H9 (cell line): Measurements from ENCODE around the gene ORAI2. TPM values are rescaled to one million over a fixed set of nuclear protein-coding genes. Genes with fewer than 3 reads are reported as not detected.

Source experiments
- DNase-seq: peaks from one replicate; pipeline ENCODE4 v3.0.0-alpha.2; 2017
- H2AFZ ChIP-seq: one replicate; pipeline ENCODE4 v1.6.1; 2013; ENCODE audit warnings: mild to moderate bottlenecking, low read length, control low read depth, moderate library complexity
- H2AK5ac ChIP-seq: 2 replicates; pipeline ENCODE4 v1.6.1; 2013; ENCODE audit warnings: low read length, control low read depth, mixed read lengths; ENCODE audit not compliant: insufficient read length
- H2BK120ac ChIP-seq: one replicate; pipeline ENCODE4 v1.6.1; 2013; ENCODE audit warnings: low read depth, mild to moderate bottlenecking, low read length, control low read depth, inconsistent platforms; ENCODE audit not compliant: poor library complexity, severe bottlenecking
- H2BK12ac ChIP-seq: 2 replicates; pipeline ENCODE4 v1.6.1; 2013; ENCODE audit warnings: low read length, control low read depth, mixed read lengths, low read depth; ENCODE audit not compliant: insufficient read length
- H2BK15ac ChIP-seq: 2 replicates; pipeline ENCODE4 v1.6.1; 2013; ENCODE audit warnings: low read depth, low read length, control low read depth
- H2BK20ac ChIP-seq: one replicate; pipeline ENCODE4 v1.6.1; 2013; ENCODE audit warnings: low read depth, mild to moderate bottlenecking, low read length, control low read depth, inconsistent platforms; ENCODE audit not compliant: poor library complexity, severe bottlenecking
- H2BK5ac ChIP-seq: 2 replicates; pipeline ENCODE4 v1.6.1; 2013; ENCODE audit warnings: low read length, control low read depth, mixed read lengths; ENCODE audit not compliant: insufficient read length
- H3K14ac ChIP-seq: 2 replicates; pipeline ENCODE4 v1.6.1; 2013; ENCODE audit warnings: low read length, control low read depth; ENCODE audit not compliant: insufficient read depth
- H3K18ac ChIP-seq: 2 replicates; pipeline ENCODE4 v1.6.1; 2013; ENCODE audit warnings: low read depth, mild to moderate bottlenecking, mixed read lengths, low read length, control low read depth; ENCODE audit not compliant: insufficient read length
- H3K23ac ChIP-seq: 2 replicates; pipeline ENCODE4 v1.6.1; 2013; ENCODE audit warnings: low read length, control low read depth, mixed read lengths, low read depth; ENCODE audit not compliant: insufficient read length
- H3K23me2 ChIP-seq: 2 replicates; pipeline ENCODE4 v1.6.1; 2013; ENCODE audit warnings: low read depth, mild to moderate bottlenecking, mixed read lengths, low read length, control low read depth; ENCODE audit not compliant: insufficient read length, poor library complexity, severe bottlenecking
- H3K27ac ChIP-seq: 2 replicates; pipeline ENCODE4 v1.5.1; 2013; ENCODE audit warnings: low read length, control low read depth, mixed read lengths, low read depth; ENCODE audit not compliant: insufficient read length
- H3K27me3 ChIP-seq: 2 replicates; pipeline ENCODE4 v1.6.1; 2013; ENCODE audit warnings: low read length, control low read depth, inconsistent platforms; ENCODE audit not compliant: insufficient read depth
- H3K4ac ChIP-seq: 2 replicates; pipeline ENCODE4 v1.6.1; 2013; ENCODE audit warnings: low read depth, mild to moderate bottlenecking, control low read depth, inconsistent platforms, low read length, moderate library complexity
- H3K4me1 ChIP-seq: 2 replicates; pipeline ENCODE4 v1.6.1; 2013; ENCODE audit warnings: low read length, control low read depth, inconsistent platforms; ENCODE audit not compliant: insufficient read depth
- H3K4me2 ChIP-seq: 2 replicates; pipeline ENCODE4 v1.6.1; 2013; ENCODE audit warnings: low read length, control low read depth, mixed read lengths; ENCODE audit not compliant: insufficient read length, insufficient read depth
- H3K56ac ChIP-seq: 2 replicates; pipeline ENCODE4 v1.6.1; 2013; ENCODE audit warnings: low read depth, mild to moderate bottlenecking, mixed read lengths, low read length, control low read depth; ENCODE audit not compliant: insufficient read length
- H3K79me1 ChIP-seq: 2 replicates; pipeline ENCODE4 v1.6.1; 2013; ENCODE audit warnings: low read depth, mild to moderate bottlenecking, moderate library complexity, low read length, control low read depth, inconsistent platforms; ENCODE audit not compliant: insufficient read depth, poor library complexity, severe bottlenecking
- H3K79me2 ChIP-seq: 2 replicates; pipeline ENCODE4 v1.6.1; 2013; ENCODE audit warnings: low read length, control low read depth, inconsistent platforms; ENCODE audit not compliant: insufficient read depth
- H3K9ac ChIP-seq: 2 replicates; pipeline ENCODE4 v1.6.1; 2013; ENCODE audit warnings: low read length, control low read depth, mixed read lengths; ENCODE audit not compliant: insufficient read length; ENCODE audit errors: extremely low read depth
- H3K9me3 ChIP-seq: one replicate; pipeline ENCODE4 v1.6.1; 2013; ENCODE audit warnings: low read depth, low read length, inconsistent platforms; ENCODE audit not compliant: control insufficient read depth
- H3T11ph ChIP-seq: one replicate; pipeline ENCODE4 v1.6.1; 2013; ENCODE audit warnings: mild to moderate bottlenecking, low read length, control low read depth, inconsistent platforms
- H4K20me1 ChIP-seq: one replicate; pipeline ENCODE4 v1.6.1; 2013; ENCODE audit not compliant: control insufficient read depth, insufficient read length, insufficient read depth
- H4K5ac ChIP-seq: 2 replicates; pipeline ENCODE4 v1.6.1; 2013; ENCODE audit warnings: low read depth, mild to moderate bottlenecking, mixed read lengths, low read length, control low read depth; ENCODE audit not compliant: insufficient read length
- H4K8ac ChIP-seq: replicated peaks from 2 replicates; pipeline ENCODE4 v1.6.1; 2013; ENCODE audit warnings: low read length, control low read depth, mixed read lengths, low read depth; ENCODE audit not compliant: insufficient read length
- H4K91ac ChIP-seq: 2 replicates; pipeline ENCODE4 v1.6.1; 2013; ENCODE audit warnings: low read depth, mild to moderate bottlenecking, moderate library complexity, mixed read lengths, low read length, control low read depth; ENCODE audit not compliant: insufficient read length
- H3K27ac Mint-ChIP-seq, 3 experiments: 2 replicates in 2 of 3; 3 replicates in 1 of 3; pipeline ENCODE4 v1.8.0; 2020 to 2021; ENCODE audit warnings: mixed read lengths in 3 of 3, mild to moderate bottlenecking in 1 of 3, moderate library complexity in 1 of 3
- H3K27me3 Mint-ChIP-seq: 2 replicates; pipeline ENCODE4 v1.8.0; 2021; ENCODE audit warnings: low read depth, mild to moderate bottlenecking, moderate library complexity, mixed read lengths
- H3K36me3 Mint-ChIP-seq, 3 experiments: 2 replicates in 2 of 3; 3 replicates in 1 of 3; pipeline ENCODE4 v1.8.0; 2020 to 2021; ENCODE audit warnings: low read depth in 3 of 3, mixed read lengths in 3 of 3; ENCODE audit not compliant: insufficient read depth in 1 of 3
- H3K4me1 Mint-ChIP-seq, 2 experiments: 2 replicates each; pipeline ENCODE4 v1.8.0; 2020; ENCODE audit warnings: mixed read lengths in 2 of 2
- H3K4me3 Mint-ChIP-seq, 2 experiments: 2 replicates in 1 of 2; 3 replicates in 1 of 2; pipeline ENCODE4 v1.8.0; 2020 to 2021; ENCODE audit warnings: mild to moderate bottlenecking in 2 of 2, mixed read lengths in 2 of 2, moderate library complexity in 1 of 2
- H3K9me3 Mint-ChIP-seq, 2 experiments: 2 replicates in 1 of 2; 3 replicates in 1 of 2; pipeline ENCODE4 v1.8.0; 2020; ENCODE audit warnings: mild to moderate bottlenecking in 2 of 2, mixed read lengths in 2 of 2, moderate library complexity in 1 of 2
- CTCF ChIP-seq: fragments of 200-600 bp; sonication (generic); conservative IDR thresholded peaks from 3 replicates; pipeline ENCODE4 v1.8.0; 2021; ENCODE audit warnings: antibody characterized with exemption, mild to moderate bottlenecking
- WGBS: extraction: QIAGEN DNeasy Blood & Tissue Kit; methylation state at CpG from one replicate; pipeline ENCODE4 v1.1.7; 2013; ENCODE audit warnings: missing lambda C conversion rate, low lambda C conversion rate, mixed read lengths; ENCODE audit not compliant: insufficient read length; ENCODE audit errors: extremely low coverage; 5-methylcytosine and 5-hydroxymethylcytosine counted together
- total RNA-seq: library from RNA; stranded (reverse); gene quantifications from 2 replicates; pipeline ENCODE4 v1.2.1, GENCODE V29; 2021

The ORAI2 gene
- total RNA-seq, 1 experiment from 2014 or later: 26.6 TPM

- no peak overlapping the region for H4K8ac ChIP-seq
- H3K4ac ChIP-seq: no peak overlapping the region
- H4K91ac ChIP-seq: no peak overlapping the region
- Mint-ChIP-seq H3K27ac (no peak overlapping the region), H3K27me3 (no peaks in the 10 kb centered on the region; the same call in 1 of the 2 replicates), H3K4me1 (peaks cover 7 to 9% of the 10 kb centered on the region in 2 experiments), H3K36me3 (peaks cover 5 to 17% (median 16%) of the 10 kb centered on the region in 3 experiments; a peak in 6 of 7 replicates), H3K9me3 (no peaks in the 10 kb centered on the region), H3K4me3 (no peak overlapping the region)
- no peak overlapping the region for H2BK120ac ChIP-seq
- H3K9ac ChIP-seq: no peak overlapping the region
- H3K18ac ChIP-seq: no peak overlapping the region
- H3K23me2 ChIP-seq: no peaks in the 10 kb centered on the region
- H2BK5ac ChIP-seq: no peak overlapping the region
- H3K14ac ChIP-seq: no peak overlapping the region
- no peak overlapping the region for H3K56ac ChIP-seq
- no peaks in the 10 kb centered on the region for H3K9me3 ChIP-seq
- no peak overlapping the region for H4K5ac ChIP-seq
- no peak overlapping the region for H2BK20ac ChIP-seq
- no peak for DNase-seq
- no peak overlapping the region for H3K4me2 ChIP-seq
- no peak overlapping the region for H3K23ac ChIP-seq
- H4K20me1 ChIP-seq: no peaks in the 10 kb centered on the region
- H2AFZ ChIP-seq: no peak overlapping the region
- H2BK12ac ChIP-seq: no peak overlapping the region
- no peaks in the 10 kb centered on the region for H3K4me1 ChIP-seq
- no peaks in the 10 kb centered on the region for H3K79me1 ChIP-seq
- no peak overlapping the region for H3K27ac ChIP-seq
- no peak for TF ChIP-seq CTCF
- no peaks in the 10 kb centered on the region for H3K27me3 ChIP-seq
- no peaks in the 10 kb centered on the region for H3K79me2 ChIP-seq
- no peak overlapping the region for H3T11ph ChIP-seq
- H2BK15ac ChIP-seq: no peak overlapping the region
- no peak overlapping the region for H2AK5ac ChIP-seq
- WGBS: no CpG with 5 or more reads among the region's 6 CpGs
These were observed 19.1 kb downstream of the ORAI2 start for GRCh38 chr7:102452451-102452850.
